HepG2 (cell line): ENCODE measurements around the gene TNKS1BP1. TPM values are rescaled to one million over a fixed set of nuclear protein-coding genes. Genes with fewer than 3 reads are reported as not detected.

ENCODE experiments used
- ATAC-seq: fragments of 200-7000 bp; cut with Tn5 transposase; 3 replicates; pipeline ENCODE4 v1.9.1; 2020; ENCODE audit warnings: mild to moderate bottlenecking, moderate library complexity
- BruUV-seq: library from RNA; stranded (reverse); fragments of 400-500 nt; replicated peaks from 2 replicates; lab custom pipeline; 2021; lab: Mats Ljungman, UMichigan
- CTCF ChIA-PET: fragments of 300-600 bp; formaldehyde crosslinking; extraction: SDS; loops from one replicate; lab custom pipeline; 2021; ENCODE audit warnings: low total read pairs, inconsistent platforms, low intra/inter-chr PET ratio; lab: Yijun Ruan, JAX
- POLR2A ChIA-PET: fragments of 350-600 bp; sonication (Branson Sonifier 250); formaldehyde crosslinking; loops from one replicate; lab custom pipeline; 2020; ENCODE audit warnings: antibody characterized with exemption, inconsistent platforms; lab: Yijun Ruan, JAX
- DNase-seq: peaks from one replicate; pipeline ENCODE4 v3.0.0-alpha.2; 2015; ENCODE audit warnings: low spot score
- FAIRE-seq: peaks from 3 replicates; lab custom pipeline; 2011; peaks lifted over from hg19 to GRCh38; lab: Jason Lieb, UNC
- H2AFZ ChIP-seq: one replicate; pipeline ENCODE4 v1.6.1; 2011; ENCODE audit warnings: low read length, inconsistent platforms
- H3K27ac ChIP-seq: fragments of 300-600 bp; 3 replicates; pipeline ENCODE4 v1.8.0; 2011; ENCODE audit warnings: mixed run types, mild to moderate bottlenecking, mixed read lengths, low read length, inconsistent platforms; ENCODE audit not compliant: insufficient read depth; ENCODE audit errors: extremely low read length
- H3K27me3 ChIP-seq, 2 experiments: fragments of 200-600 bp in 1 of 2; 2 replicates in 1 of 2; 3 replicates in 1 of 2; pipeline versions ENCODE4 v1.6.0 to v1.8.0; 2011; ENCODE audit warnings: low read length in 2 of 2, mild to moderate bottlenecking in 2 of 2, moderate library complexity in 2 of 2, inconsistent platforms in 1 of 2; ENCODE audit not compliant: insufficient read depth in 2 of 2, control insufficient read depth in 1 of 2
- H3K36me3 ChIP-seq, 2 experiments: fragments of 200-600 bp in 1 of 2; replicated peaks in 1 of 2; 2 replicates in 1 of 2; 3 replicates in 1 of 2; pipeline versions ENCODE4 v1.5.1 to v1.8.0; 2011; ENCODE audit warnings: low read length in 2 of 2, inconsistent platforms in 1 of 2; ENCODE audit not compliant: insufficient read depth in 2 of 2, control insufficient read depth in 1 of 2
- H3K4me1 ChIP-seq: 2 replicates; pipeline ENCODE4 v1.5.1; 2012; ENCODE audit warnings: low read length, inconsistent platforms; ENCODE audit not compliant: insufficient read depth
- H3K4me2 ChIP-seq: 2 replicates; pipeline ENCODE4 v1.6.0; 2011; ENCODE audit warnings: low read depth, low read length, inconsistent platforms
- H3K4me3 ChIP-seq, 3 experiments: fragments of 200-600 bp in 1 of 3; sonication (generic), shearing (Covaris generic) in 1 of 3; replicated peaks in 1 of 3; 2 replicates each; pipeline ENCODE4 v1.5.1; 2011 to 2016; ENCODE audit warnings: low read length in 3 of 3, inconsistent platforms in 2 of 3, low read depth in 2 of 3, mild to moderate bottlenecking in 2 of 3, control low read depth in 1 of 3, mixed read lengths in 1 of 3; ENCODE audit not compliant: insufficient read depth in 1 of 3
- H3K79me2 ChIP-seq: one replicate; pipeline ENCODE4 v1.6.1; 2011; ENCODE audit warnings: low read length, inconsistent platforms; ENCODE audit not compliant: insufficient read depth
- H3K9ac ChIP-seq: 2 replicates; pipeline ENCODE4 v1.6.0; 2011; ENCODE audit warnings: mild to moderate bottlenecking, low read depth, low read length, inconsistent platforms; ENCODE audit not compliant: insufficient read depth
- H3K9me3 ChIP-seq: 2 replicates; pipeline ENCODE4 v1.5.1; 2012; ENCODE audit warnings: mild to moderate bottlenecking, low read length
- H4K20me1 ChIP-seq: 2 replicates; pipeline ENCODE4 v1.6.0; 2011; ENCODE audit warnings: inconsistent platforms, mild to moderate bottlenecking, low read length, moderate library complexity; ENCODE audit not compliant: insufficient read depth
- CCAR2 ChIP-seq: fragments of 200-400 bp; formaldehyde crosslinking; optimal IDR thresholded peaks from 2 replicates; pipeline ENCODE3; 2018; ENCODE audit warnings: low read depth, mild to moderate bottlenecking, low read length, moderate library complexity
- CHCHD3 ChIP-seq: sonication (generic); formaldehyde crosslinking; IDR thresholded peaks from 2 replicates; pipeline ENCODE4 v1.8.0; 2022; ENCODE audit warnings: mild to moderate bottlenecking, missing genetic modification reagents, moderate library complexity
- JUNB ChIP-seq: sonication (generic); formaldehyde crosslinking; IDR thresholded peaks from 2 replicates; pipeline ENCODE4 v1.8.0; 2022; ENCODE audit warnings: missing genetic modification reagents, mild to moderate bottlenecking, borderline replicate concordance
- PITX1 ChIP-seq: sonication (generic); formaldehyde crosslinking; IDR thresholded peaks from 2 replicates; pipeline ENCODE4 v1.5.1; 2020; ENCODE audit warnings: mild to moderate bottlenecking, missing genetic modification reagents
- SNAPC2 ChIP-seq: sonication (generic); formaldehyde crosslinking; IDR thresholded peaks from 2 replicates; pipeline ENCODE4 v1.8.1; 2022; ENCODE audit warnings: mild to moderate bottlenecking, missing genetic modification reagents
- ZMYM4 ChIP-seq: sonication (generic); formaldehyde crosslinking; IDR thresholded peaks from 2 replicates; pipeline ENCODE4 v1.8.1; 2023; ENCODE audit warnings: mild to moderate bottlenecking, missing genetic modification reagents
- WGBS: methylation state at CpG from one replicate; pipeline ENCODE4 v1.1.6; 2017; ENCODE audit warnings: low lambda C conversion rate; 5-methylcytosine and 5-hydroxymethylcytosine counted together
- in situ Hi-C: cut with HindIII; loops from 2 replicates; pipeline ENCODE4 v1.10.0; 2017; ENCODE audit warnings: low pct_unique_long_range_greater_than_20kb; ENCODE audit not compliant: extremely low pct_ligation_motif_present
- intact Hi-C: fragments of 100-400 bp; cut with micrococcal nuclease; formaldehyde crosslinking; loops from one replicate; pipeline ENCODE4 v1.10.0; 2022; ENCODE audit not compliant: unreplicated experiment
- polyA plus RNA-seq, 8 experiments: library from polyadenylated mRNA; depleted of rRNA in 3 of 8; stranded (reverse) in 7 of 8; unstranded in 1 of 8; fragments of >200 nt; fragmentation: Illumina TruSeq in 4 of 8; extraction: Trizol in 4 of 8; gene quantifications; 2 replicates each; pipeline versions ENCODE4 v1.2.1 to v1.2.3, GENCODE V29; 2011 to 2016; ENCODE audit warnings: low read depth in 4 of 8, missing spikeins in 1 of 8, mixed read lengths in 1 of 8; ENCODE audit not compliant: insufficient read depth in 1 of 8
- total RNA-seq, 5 experiments: library from RNA; depleted of rRNA; stranded (reverse); fragments of >200 nt; fragmentation: Illumina TruSeq; extraction: Trizol; gene quantifications; 2 replicates each; pipeline ENCODE4 v1.2.3, GENCODE V29; 2016; ENCODE audit warnings: low read depth in 1 of 5
- TF ChIP-seq, protein P1 (sequence below): sonication (generic); formaldehyde crosslinking; IDR thresholded peaks from 2 replicates; pipeline ENCODE4 v1.4.0; 2020; ENCODE audit warnings: missing genetic modification reagents, borderline replicate concordance
- TF ChIP-seq, protein P2 (sequence below), 2 experiments: sonication (generic) in 1 of 2; formaldehyde crosslinking in 1 of 2; IDR thresholded peaks; 2 replicates each; pipeline versions ENCODE4 v1.4.0 to v1.6.1; 2018 to 2020; ENCODE audit warnings: missing genetic modification reagents in 2 of 2, borderline replicate concordance in 1 of 2, low read depth in 1 of 2, mild to moderate bottlenecking in 1 of 2, missing biosample characterization in 1 of 2
- TF ChIP-seq, protein P3 (sequence below): sonication (generic); formaldehyde crosslinking; IDR thresholded peaks from 2 replicates; pipeline ENCODE4; 2020; ENCODE audit warnings: missing genetic modification reagents, mild to moderate bottlenecking, borderline replicate concordance

Gene TNKS1BP1
- total and polyA plus RNA-seq, 2 of the 13 experiments (the other 11 are each of a cell fraction or from before 2014, with no cell fraction given): 13.7 to 15.0 TPM

DNA sequence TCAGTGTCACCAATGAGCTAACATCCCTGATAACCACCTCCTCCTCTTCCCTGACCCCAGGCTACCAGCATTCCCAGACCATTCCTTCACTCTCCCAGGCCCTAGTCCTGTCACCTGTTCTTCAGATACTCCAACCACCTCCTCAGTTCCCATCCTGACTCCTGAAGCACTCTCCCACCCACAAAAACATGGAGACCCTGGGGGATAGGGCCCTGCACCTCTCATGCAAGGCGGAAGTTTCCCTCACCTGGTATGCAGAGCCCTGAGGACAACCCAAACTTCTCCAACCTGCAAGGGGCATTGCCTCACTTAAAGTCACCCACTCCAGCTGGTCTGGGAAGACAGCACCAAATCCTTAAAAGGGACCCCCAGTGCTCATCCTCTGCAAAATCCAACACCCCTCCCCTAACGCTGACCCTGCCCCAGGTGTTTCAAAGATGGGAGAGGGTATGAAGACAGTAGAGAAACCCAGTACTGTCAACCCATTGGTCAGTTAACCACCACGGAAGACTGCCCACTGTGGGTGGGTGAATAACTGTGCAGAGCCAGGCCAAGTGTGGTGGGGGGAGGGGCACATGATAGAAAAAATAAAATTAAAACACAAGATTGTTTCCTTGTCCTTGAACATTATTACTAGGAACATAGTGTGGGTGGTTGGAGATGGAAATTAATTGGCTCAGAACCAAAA, 1.4 kb downstream of the TNKS1BP1 start:
- Histone ChIP-seq H4K20me1 (peaks cover 17% of the 10 kb centered on the region; the same call in 1 of the 2 replicates), H3K4me1 (peaks cover 51% of the 10 kb centered on the region), H3K79me2 (peaks cover 12% of the 10 kb centered on the region), H3K4me3 (peak overlapping the region; percentile 71 to 88 (median 76)), H3K36me3 (peaks cover 20 to 35% of the 10 kb centered on the region in 2 experiments; a peak in 4 of 5 replicates), H3K9me3 (no peaks in the 10 kb centered on the region), H3K27ac (peak overlapping the region; percentile 14), H3K4me2 (peak overlapping the region; percentile 86), H3K9ac (peak overlapping the region; percentile 66; the same call in 1 of the 2 replicates), H2AFZ (no peak overlapping the region), H3K27me3 (no peaks in the 10 kb centered on the region; a peak in 1 of 5 replicates)
- no peak for FAIRE-seq
- ChIA-PET POLR2A (interaction anchor here (1.7 to 3.7 kb wide), 5 partner anchors 10 to 15 kb away, joined by 4 to 65 read pairs (median 33); partner anchors contain the start of gene SSRP1), CTCF (no interaction called here)
- TF ChIP-seq PITX1 (CRISPR knock-in tag) (no peak), JUNB (CRISPR knock-in tag) (0 out of 2 replicates have a peak, but pooled peaks have one; percentile 20), CHCHD3 (CRISPR knock-in tag) (no peak), SNAPC2 (no peak), ZMYM4 (CRISPR knock-in tag) (no peak), CCAR2 (no peak)
- TF ChIP-seq, protein P1, sequence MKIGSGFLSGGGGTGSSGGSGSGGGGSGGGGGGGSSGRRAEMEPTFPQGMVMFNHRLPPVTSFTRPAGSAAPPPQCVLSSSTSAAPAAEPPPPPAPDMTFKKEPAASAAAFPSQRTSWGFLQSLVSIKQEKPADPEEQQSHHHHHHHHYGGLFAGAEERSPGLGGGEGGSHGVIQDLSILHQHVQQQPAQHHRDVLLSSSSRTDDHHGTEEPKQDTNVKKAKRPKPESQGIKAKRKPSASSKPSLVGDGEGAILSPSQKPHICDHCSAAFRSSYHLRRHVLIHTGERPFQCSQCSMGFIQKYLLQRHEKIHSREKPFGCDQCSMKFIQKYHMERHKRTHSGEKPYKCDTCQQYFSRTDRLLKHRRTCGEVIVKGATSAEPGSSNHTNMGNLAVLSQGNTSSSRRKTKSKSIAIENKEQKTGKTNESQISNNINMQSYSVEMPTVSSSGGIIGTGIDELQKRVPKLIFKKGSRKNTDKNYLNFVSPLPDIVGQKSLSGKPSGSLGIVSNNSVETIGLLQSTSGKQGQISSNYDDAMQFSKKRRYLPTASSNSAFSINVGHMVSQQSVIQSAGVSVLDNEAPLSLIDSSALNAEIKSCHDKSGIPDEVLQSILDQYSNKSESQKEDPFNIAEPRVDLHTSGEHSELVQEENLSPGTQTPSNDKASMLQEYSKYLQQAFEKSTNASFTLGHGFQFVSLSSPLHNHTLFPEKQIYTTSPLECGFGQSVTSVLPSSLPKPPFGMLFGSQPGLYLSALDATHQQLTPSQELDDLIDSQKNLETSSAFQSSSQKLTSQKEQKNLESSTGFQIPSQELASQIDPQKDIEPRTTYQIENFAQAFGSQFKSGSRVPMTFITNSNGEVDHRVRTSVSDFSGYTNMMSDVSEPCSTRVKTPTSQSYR (CRISPR knock-in tag): peak; percentile 49; the same call in 1 of the 2 replicates
- TF ChIP-seq, protein P2, sequence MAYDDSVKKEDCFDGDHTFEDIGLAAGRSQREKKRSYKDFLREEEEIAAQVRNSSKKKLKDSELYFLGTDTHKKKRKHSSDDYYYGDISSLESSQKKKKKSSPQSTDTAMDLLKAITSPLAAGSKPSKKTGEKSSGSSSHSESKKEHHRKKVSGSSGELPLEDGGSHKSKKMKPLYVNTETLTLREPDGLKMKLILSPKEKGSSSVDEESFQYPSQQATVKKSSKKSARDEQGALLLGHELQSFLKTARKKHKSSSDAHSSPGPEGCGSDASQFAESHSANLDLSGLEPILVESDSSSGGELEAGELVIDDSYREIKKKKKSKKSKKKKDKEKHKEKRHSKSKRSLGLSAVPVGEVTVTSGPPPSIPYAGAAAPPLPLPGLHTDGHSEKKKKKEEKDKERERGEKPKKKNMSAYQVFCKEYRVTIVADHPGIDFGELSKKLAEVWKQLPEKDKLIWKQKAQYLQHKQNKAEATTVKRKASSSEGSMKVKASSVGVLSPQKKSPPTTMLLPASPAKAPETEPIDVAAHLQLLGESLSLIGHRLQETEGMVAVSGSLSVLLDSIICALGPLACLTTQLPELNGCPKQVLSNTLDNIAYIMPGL (CRISPR knock-in tag; IDR thresholded peaks at IDR 0.05; ENCODE audit: borderline replicate concordance in 1 of 2, low read depth in 1 of 2): 0 out of 4 replicates have a peak, but pooled peaks of 1 of the 2 experiments have one; percentile 5
- TF ChIP-seq, protein P3, sequence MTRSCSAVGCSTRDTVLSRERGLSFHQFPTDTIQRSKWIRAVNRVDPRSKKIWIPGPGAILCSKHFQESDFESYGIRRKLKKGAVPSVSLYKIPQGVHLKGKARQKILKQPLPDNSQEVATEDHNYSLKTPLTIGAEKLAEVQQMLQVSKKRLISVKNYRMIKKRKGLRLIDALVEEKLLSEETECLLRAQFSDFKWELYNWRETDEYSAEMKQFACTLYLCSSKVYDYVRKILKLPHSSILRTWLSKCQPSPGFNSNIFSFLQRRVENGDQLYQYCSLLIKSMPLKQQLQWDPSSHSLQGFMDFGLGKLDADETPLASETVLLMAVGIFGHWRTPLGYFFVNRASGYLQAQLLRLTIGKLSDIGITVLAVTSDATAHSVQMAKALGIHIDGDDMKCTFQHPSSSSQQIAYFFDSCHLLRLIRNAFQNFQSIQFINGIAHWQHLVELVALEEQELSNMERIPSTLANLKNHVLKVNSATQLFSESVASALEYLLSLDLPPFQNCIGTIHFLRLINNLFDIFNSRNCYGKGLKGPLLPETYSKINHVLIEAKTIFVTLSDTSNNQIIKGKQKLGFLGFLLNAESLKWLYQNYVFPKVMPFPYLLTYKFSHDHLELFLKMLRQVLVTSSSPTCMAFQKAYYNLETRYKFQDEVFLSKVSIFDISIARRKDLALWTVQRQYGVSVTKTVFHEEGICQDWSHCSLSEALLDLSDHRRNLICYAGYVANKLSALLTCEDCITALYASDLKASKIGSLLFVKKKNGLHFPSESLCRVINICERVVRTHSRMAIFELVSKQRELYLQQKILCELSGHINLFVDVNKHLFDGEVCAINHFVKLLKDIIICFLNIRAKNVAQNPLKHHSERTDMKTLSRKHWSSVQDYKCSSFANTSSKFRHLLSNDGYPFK (CRISPR knock-in tag): 0 out of 2 replicates have a peak, but pooled peaks have one; percentile 13
- no peak for DNase-seq
- ATAC-seq: no peak
- in situ Hi-C loops (no loop called here), intact Hi-C loops (no loop called here)
- WGBS: 60% methylated on average over 3 of the region's 3 CpGs
- no TSS peak for BruUV-seq
